GM23338 (cell line): Measurements from ENCODE around the gene ACRBP.

Source experiments
- CREB1 ChIP-seq: fragments of 250-450 bp; sonication (Bioruptor Pico); IDR thresholded peaks from 2 replicates; pipeline ENCODE4 v1.5.0; 2020; ENCODE audit warnings: low read depth, mild to moderate bottlenecking, moderate library complexity
- EZH2 ChIP-seq: fragments of 200-600 bp; sonication (generic); IDR thresholded peaks from one replicate; pipeline ENCODE4 v1.8.0; 2017; ENCODE audit warnings: antibody characterized with exemption, mild to moderate bottlenecking, low read depth; ENCODE audit not compliant: unreplicated experiment
- EZH2phosphoT487 ChIP-seq: fragments of 200-600 bp; sonication (generic); IDR thresholded peaks from one replicate; pipeline ENCODE4 v1.8.1; 2018; ENCODE audit warnings: antibody characterized with exemption; ENCODE audit not compliant: unreplicated experiment
- REST ChIP-seq: IDR thresholded peaks from one replicate; pipeline ENCODE4 v1.6.1; 2018; ENCODE audit warnings: antibody characterized with exemption; ENCODE audit not compliant: unreplicated experiment
- TF ChIP-seq, protein P1 (sequence below), 2 experiments: fragments of 200-600 bp in 1 of 2; sonication (generic) in 1 of 2; conservative IDR thresholded peaks; 2 replicates each; pipeline versions ENCODE4 v1.5.1 to v1.6.1; 2016 to 2017; ENCODE audit warnings: antibody characterized with exemption in 2 of 2, low read depth in 2 of 2, mild to moderate bottlenecking in 2 of 2, moderate library complexity in 1 of 2

DNA sequence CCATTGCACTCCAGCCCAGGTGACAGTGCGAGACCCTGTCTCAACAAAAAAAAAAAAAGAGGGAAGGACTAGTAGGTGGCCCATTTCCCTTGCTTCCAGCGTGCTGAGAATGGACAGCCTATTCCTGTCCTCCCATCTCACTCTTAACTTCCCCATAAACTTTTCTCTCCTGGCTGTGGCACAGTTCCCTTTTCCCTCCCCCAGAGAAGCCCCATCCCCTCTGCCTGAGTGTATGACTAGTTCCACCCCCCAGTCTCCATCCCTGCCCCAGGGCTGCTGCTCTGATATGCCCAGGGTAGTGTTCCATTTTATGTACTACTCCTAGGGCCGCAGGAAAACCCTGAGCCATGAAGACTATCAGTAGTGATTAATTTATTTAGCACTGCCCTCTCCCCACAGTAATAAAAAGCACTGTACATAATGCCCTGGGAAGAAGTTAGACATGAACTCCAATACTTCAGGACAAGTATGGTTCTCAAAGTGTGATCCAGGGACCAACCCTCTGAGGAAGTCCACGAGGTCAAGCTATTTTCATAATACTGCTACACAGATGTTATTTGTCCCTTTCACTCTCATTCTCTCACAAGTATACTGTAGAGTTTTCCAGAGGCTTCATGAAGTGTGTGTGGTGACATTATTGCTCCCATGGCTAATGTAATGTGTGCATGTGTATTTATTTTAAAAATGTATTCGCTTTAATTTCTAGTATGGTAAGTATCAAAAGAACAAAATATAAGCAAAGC, 28.6 kb downstream of the ACRBP start:
- TF ChIP-seq, protein P1, sequence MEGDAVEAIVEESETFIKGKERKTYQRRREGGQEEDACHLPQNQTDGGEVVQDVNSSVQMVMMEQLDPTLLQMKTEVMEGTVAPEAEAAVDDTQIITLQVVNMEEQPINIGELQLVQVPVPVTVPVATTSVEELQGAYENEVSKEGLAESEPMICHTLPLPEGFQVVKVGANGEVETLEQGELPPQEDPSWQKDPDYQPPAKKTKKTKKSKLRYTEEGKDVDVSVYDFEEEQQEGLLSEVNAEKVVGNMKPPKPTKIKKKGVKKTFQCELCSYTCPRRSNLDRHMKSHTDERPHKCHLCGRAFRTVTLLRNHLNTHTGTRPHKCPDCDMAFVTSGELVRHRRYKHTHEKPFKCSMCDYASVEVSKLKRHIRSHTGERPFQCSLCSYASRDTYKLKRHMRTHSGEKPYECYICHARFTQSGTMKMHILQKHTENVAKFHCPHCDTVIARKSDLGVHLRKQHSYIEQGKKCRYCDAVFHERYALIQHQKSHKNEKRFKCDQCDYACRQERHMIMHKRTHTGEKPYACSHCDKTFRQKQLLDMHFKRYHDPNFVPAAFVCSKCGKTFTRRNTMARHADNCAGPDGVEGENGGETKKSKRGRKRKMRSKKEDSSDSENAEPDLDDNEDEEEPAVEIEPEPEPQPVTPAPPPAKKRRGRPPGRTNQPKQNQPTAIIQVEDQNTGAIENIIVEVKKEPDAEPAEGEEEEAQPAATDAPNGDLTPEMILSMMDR (conservative IDR thresholded peaks at IDR 0.05; ENCODE audit: low read depth in 2 of 2): no peak
- TF ChIP-seq CREB1 (no peak), EZH2 (no peak), REST (no peak), EZH2phosphoT487 (no peak)
